H9 (cell line): Measurements from ENCODE around the gene CADPS. TPM values are rescaled to one million over a fixed set of nuclear protein-coding genes. Genes with fewer than 3 reads are reported as not detected.

ENCODE experiments used
- DNase-seq: peaks from one replicate; pipeline ENCODE4 v3.0.0-alpha.2; 2017
- H2AFZ ChIP-seq: one replicate; pipeline ENCODE4 v1.6.1; 2013; ENCODE audit warnings: mild to moderate bottlenecking, low read length, control low read depth, moderate library complexity
- H2AK5ac ChIP-seq: 2 replicates; pipeline ENCODE4 v1.6.1; 2013; ENCODE audit warnings: low read length, control low read depth, mixed read lengths; ENCODE audit not compliant: insufficient read length
- H2BK120ac ChIP-seq: one replicate; pipeline ENCODE4 v1.6.1; 2013; ENCODE audit warnings: low read depth, mild to moderate bottlenecking, low read length, control low read depth, inconsistent platforms; ENCODE audit not compliant: poor library complexity, severe bottlenecking
- H2BK12ac ChIP-seq: 2 replicates; pipeline ENCODE4 v1.6.1; 2013; ENCODE audit warnings: low read length, control low read depth, mixed read lengths, low read depth; ENCODE audit not compliant: insufficient read length
- H2BK15ac ChIP-seq: 2 replicates; pipeline ENCODE4 v1.6.1; 2013; ENCODE audit warnings: low read depth, low read length, control low read depth
- H2BK20ac ChIP-seq: one replicate; pipeline ENCODE4 v1.6.1; 2013; ENCODE audit warnings: low read depth, mild to moderate bottlenecking, low read length, control low read depth, inconsistent platforms; ENCODE audit not compliant: poor library complexity, severe bottlenecking
- H2BK5ac ChIP-seq: 2 replicates; pipeline ENCODE4 v1.6.1; 2013; ENCODE audit warnings: low read length, control low read depth, mixed read lengths; ENCODE audit not compliant: insufficient read length
- H3K14ac ChIP-seq: 2 replicates; pipeline ENCODE4 v1.6.1; 2013; ENCODE audit warnings: low read length, control low read depth; ENCODE audit not compliant: insufficient read depth
- H3K18ac ChIP-seq: 2 replicates; pipeline ENCODE4 v1.6.1; 2013; ENCODE audit warnings: low read depth, mild to moderate bottlenecking, mixed read lengths, low read length, control low read depth; ENCODE audit not compliant: insufficient read length
- H3K23ac ChIP-seq: 2 replicates; pipeline ENCODE4 v1.6.1; 2013; ENCODE audit warnings: low read length, control low read depth, mixed read lengths, low read depth; ENCODE audit not compliant: insufficient read length
- H3K23me2 ChIP-seq: 2 replicates; pipeline ENCODE4 v1.6.1; 2013; ENCODE audit warnings: low read depth, mild to moderate bottlenecking, mixed read lengths, low read length, control low read depth; ENCODE audit not compliant: insufficient read length, poor library complexity, severe bottlenecking
- H3K27ac ChIP-seq: 2 replicates; pipeline ENCODE4 v1.5.1; 2013; ENCODE audit warnings: low read length, control low read depth, mixed read lengths, low read depth; ENCODE audit not compliant: insufficient read length
- H3K27me3 ChIP-seq: 2 replicates; pipeline ENCODE4 v1.6.1; 2013; ENCODE audit warnings: low read length, control low read depth, inconsistent platforms; ENCODE audit not compliant: insufficient read depth
- H3K4ac ChIP-seq: 2 replicates; pipeline ENCODE4 v1.6.1; 2013; ENCODE audit warnings: low read depth, mild to moderate bottlenecking, control low read depth, inconsistent platforms, low read length, moderate library complexity
- H3K4me1 ChIP-seq: 2 replicates; pipeline ENCODE4 v1.6.1; 2013; ENCODE audit warnings: low read length, control low read depth, inconsistent platforms; ENCODE audit not compliant: insufficient read depth
- H3K4me2 ChIP-seq: 2 replicates; pipeline ENCODE4 v1.6.1; 2013; ENCODE audit warnings: low read length, control low read depth, mixed read lengths; ENCODE audit not compliant: insufficient read length, insufficient read depth
- H3K56ac ChIP-seq: 2 replicates; pipeline ENCODE4 v1.6.1; 2013; ENCODE audit warnings: low read depth, mild to moderate bottlenecking, mixed read lengths, low read length, control low read depth; ENCODE audit not compliant: insufficient read length
- H3K79me1 ChIP-seq: 2 replicates; pipeline ENCODE4 v1.6.1; 2013; ENCODE audit warnings: low read depth, mild to moderate bottlenecking, moderate library complexity, low read length, control low read depth, inconsistent platforms; ENCODE audit not compliant: insufficient read depth, poor library complexity, severe bottlenecking
- H3K79me2 ChIP-seq: 2 replicates; pipeline ENCODE4 v1.6.1; 2013; ENCODE audit warnings: low read length, control low read depth, inconsistent platforms; ENCODE audit not compliant: insufficient read depth
- H3K9ac ChIP-seq: 2 replicates; pipeline ENCODE4 v1.6.1; 2013; ENCODE audit warnings: low read length, control low read depth, mixed read lengths; ENCODE audit not compliant: insufficient read length; ENCODE audit errors: extremely low read depth
- H3K9me3 ChIP-seq: one replicate; pipeline ENCODE4 v1.6.1; 2013; ENCODE audit warnings: low read depth, low read length, inconsistent platforms; ENCODE audit not compliant: control insufficient read depth
- H3T11ph ChIP-seq: one replicate; pipeline ENCODE4 v1.6.1; 2013; ENCODE audit warnings: mild to moderate bottlenecking, low read length, control low read depth, inconsistent platforms
- H4K20me1 ChIP-seq: one replicate; pipeline ENCODE4 v1.6.1; 2013; ENCODE audit not compliant: control insufficient read depth, insufficient read length, insufficient read depth
- H4K5ac ChIP-seq: 2 replicates; pipeline ENCODE4 v1.6.1; 2013; ENCODE audit warnings: low read depth, mild to moderate bottlenecking, mixed read lengths, low read length, control low read depth; ENCODE audit not compliant: insufficient read length
- H4K8ac ChIP-seq: replicated peaks from 2 replicates; pipeline ENCODE4 v1.6.1; 2013; ENCODE audit warnings: low read length, control low read depth, mixed read lengths, low read depth; ENCODE audit not compliant: insufficient read length
- H4K91ac ChIP-seq: 2 replicates; pipeline ENCODE4 v1.6.1; 2013; ENCODE audit warnings: low read depth, mild to moderate bottlenecking, moderate library complexity, mixed read lengths, low read length, control low read depth; ENCODE audit not compliant: insufficient read length
- H3K27ac Mint-ChIP-seq, 3 experiments: 2 replicates in 2 of 3; 3 replicates in 1 of 3; pipeline ENCODE4 v1.8.0; 2020 to 2021; ENCODE audit warnings: mixed read lengths in 3 of 3, mild to moderate bottlenecking in 1 of 3, moderate library complexity in 1 of 3
- H3K27me3 Mint-ChIP-seq: 2 replicates; pipeline ENCODE4 v1.8.0; 2021; ENCODE audit warnings: low read depth, mild to moderate bottlenecking, moderate library complexity, mixed read lengths
- H3K36me3 Mint-ChIP-seq, 3 experiments: 2 replicates in 2 of 3; 3 replicates in 1 of 3; pipeline ENCODE4 v1.8.0; 2020 to 2021; ENCODE audit warnings: low read depth in 3 of 3, mixed read lengths in 3 of 3; ENCODE audit not compliant: insufficient read depth in 1 of 3
- H3K4me1 Mint-ChIP-seq, 2 experiments: 2 replicates each; pipeline ENCODE4 v1.8.0; 2020; ENCODE audit warnings: mixed read lengths in 2 of 2
- H3K4me3 Mint-ChIP-seq, 2 experiments: 2 replicates in 1 of 2; 3 replicates in 1 of 2; pipeline ENCODE4 v1.8.0; 2020 to 2021; ENCODE audit warnings: mild to moderate bottlenecking in 2 of 2, mixed read lengths in 2 of 2, moderate library complexity in 1 of 2
- H3K9me3 Mint-ChIP-seq, 2 experiments: 2 replicates in 1 of 2; 3 replicates in 1 of 2; pipeline ENCODE4 v1.8.0; 2020; ENCODE audit warnings: mild to moderate bottlenecking in 2 of 2, mixed read lengths in 2 of 2, moderate library complexity in 1 of 2
- CTCF ChIP-seq: fragments of 200-600 bp; sonication (generic); conservative IDR thresholded peaks from 3 replicates; pipeline ENCODE4 v1.8.0; 2021; ENCODE audit warnings: antibody characterized with exemption, mild to moderate bottlenecking
- WGBS: extraction: QIAGEN DNeasy Blood & Tissue Kit; methylation state at CpG from one replicate; pipeline ENCODE4 v1.1.7; 2013; ENCODE audit warnings: missing lambda C conversion rate, low lambda C conversion rate, mixed read lengths; ENCODE audit not compliant: insufficient read length; ENCODE audit errors: extremely low coverage; 5-methylcytosine and 5-hydroxymethylcytosine counted together
- total RNA-seq: library from RNA; stranded (reverse); gene quantifications from 2 replicates; pipeline ENCODE4 v1.2.1, GENCODE V29; 2021

Gene CADPS
- total RNA-seq, 1 experiment from 2014 or later: 6.6 TPM

- Mint-ChIP-seq H3K36me3 (no peaks in the 10 kb centered on the region), H3K4me1 (peaks cover 3 to 8% of the 10 kb centered on the region in 2 experiments; a peak in 2 of 4 replicates), H3K27ac (no peak overlapping the region), H3K4me3 (no peak overlapping the region), H3K27me3 (no peaks in the 10 kb centered on the region), H3K9me3 (no peaks in the 10 kb centered on the region)
- Histone ChIP-seq H3K79me2 (no peaks in the 10 kb centered on the region), H3K23me2 (no peaks in the 10 kb centered on the region), H3K4me1 (no peaks in the 10 kb centered on the region; the same call in 1 of the 2 replicates), H3K23ac (no peak overlapping the region), H3K4ac (no peak overlapping the region), H2AFZ (no peak overlapping the region), H3K56ac (no peak overlapping the region), H3K27me3 (no peaks in the 10 kb centered on the region), H3K18ac (no peak overlapping the region), H3K14ac (no peak overlapping the region), H4K5ac (no peak overlapping the region), H2BK20ac (no peak overlapping the region), H2BK120ac (no peak overlapping the region), H3K79me1 (no peaks in the 10 kb centered on the region), H2BK5ac (no peak overlapping the region), H3K9ac (no peak overlapping the region), H2BK15ac (no peak overlapping the region), H4K91ac (no peak overlapping the region), H2AK5ac (no peak overlapping the region), H3K9me3 (no peaks in the 10 kb centered on the region), H4K20me1 (no peaks in the 10 kb centered on the region), H3T11ph (no peak overlapping the region), H3K27ac (no peak overlapping the region), H4K8ac (no peak overlapping the region), H2BK12ac (no peak overlapping the region), H3K4me2 (no peak overlapping the region)
- no peak for DNase-seq
- no peak for TF ChIP-seq CTCF
- WGBS: no CpG with 5 or more reads among the region's 6 CpGs
Measured at GRCh38 chr3:62570888-62571287, 304.3 kb downstream of the CADPS start.
